PFSK-1 (cell line): ENCODE results near the gene LACTBL1.

Source experiments
- SIN3A ChIP-seq: IDR thresholded peaks from 2 replicates; pipeline ENCODE4 v1.6.1; 2012; ENCODE audit warnings: mild to moderate bottlenecking, low read length, moderate library complexity, borderline replicate concordance; ENCODE audit not compliant: insufficient read depth
- TAF1 ChIP-seq: IDR thresholded peaks from 2 replicates; pipeline ENCODE4 v1.6.1; 2012; ENCODE audit warnings: low read length, control low read depth, borderline replicate concordance; ENCODE audit not compliant: insufficient read depth
- TF ChIP-seq, protein P1 (sequence below), 2 experiments: IDR thresholded peaks; 2 replicates each; pipeline versions ENCODE4 v1.6.1 to v1.8.0; 2011 to 2012; ENCODE audit warnings: low read depth in 2 of 2, low read length in 2 of 2, control low read depth in 1 of 2, inconsistent platforms in 1 of 2, mild to moderate bottlenecking in 1 of 2, moderate library complexity in 1 of 2; ENCODE audit not compliant: insufficient read depth in 1 of 2

DNA sequence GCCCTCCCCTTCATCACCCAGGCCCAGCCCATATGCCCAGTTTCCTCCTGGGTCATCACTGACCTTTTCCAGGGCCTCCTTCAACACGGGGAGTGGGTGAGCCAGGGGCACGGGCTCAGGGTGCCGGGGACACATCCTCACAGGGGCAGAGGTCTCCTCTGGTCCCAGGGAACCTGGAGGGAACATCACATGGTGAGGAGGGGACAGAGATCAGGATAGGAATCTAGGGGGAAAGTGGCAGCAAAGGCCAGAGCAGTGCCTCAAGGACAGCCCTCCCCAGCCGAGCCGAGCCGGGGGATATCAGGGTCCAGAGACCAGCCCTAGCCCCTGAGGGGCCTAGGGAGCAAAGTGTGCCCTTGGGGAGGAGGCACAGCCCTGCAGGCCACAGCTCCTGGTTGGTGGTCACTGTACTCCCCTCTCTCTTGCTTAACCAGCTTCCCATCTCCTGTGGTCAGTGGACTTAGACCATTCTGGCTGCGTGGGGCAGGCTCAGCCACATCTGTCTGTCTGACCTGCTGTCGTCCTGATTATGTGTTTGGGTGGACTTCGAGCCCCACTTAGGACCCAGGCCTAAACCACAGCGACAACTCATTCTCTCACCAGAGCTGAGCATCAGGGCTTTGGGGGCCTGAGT lies 9.5 kb downstream of the LACTBL1 start:
- no peak for TF ChIP-seq TAF1
- no peak for TF ChIP-seq SIN3A
- TF ChIP-seq, protein P1, sequence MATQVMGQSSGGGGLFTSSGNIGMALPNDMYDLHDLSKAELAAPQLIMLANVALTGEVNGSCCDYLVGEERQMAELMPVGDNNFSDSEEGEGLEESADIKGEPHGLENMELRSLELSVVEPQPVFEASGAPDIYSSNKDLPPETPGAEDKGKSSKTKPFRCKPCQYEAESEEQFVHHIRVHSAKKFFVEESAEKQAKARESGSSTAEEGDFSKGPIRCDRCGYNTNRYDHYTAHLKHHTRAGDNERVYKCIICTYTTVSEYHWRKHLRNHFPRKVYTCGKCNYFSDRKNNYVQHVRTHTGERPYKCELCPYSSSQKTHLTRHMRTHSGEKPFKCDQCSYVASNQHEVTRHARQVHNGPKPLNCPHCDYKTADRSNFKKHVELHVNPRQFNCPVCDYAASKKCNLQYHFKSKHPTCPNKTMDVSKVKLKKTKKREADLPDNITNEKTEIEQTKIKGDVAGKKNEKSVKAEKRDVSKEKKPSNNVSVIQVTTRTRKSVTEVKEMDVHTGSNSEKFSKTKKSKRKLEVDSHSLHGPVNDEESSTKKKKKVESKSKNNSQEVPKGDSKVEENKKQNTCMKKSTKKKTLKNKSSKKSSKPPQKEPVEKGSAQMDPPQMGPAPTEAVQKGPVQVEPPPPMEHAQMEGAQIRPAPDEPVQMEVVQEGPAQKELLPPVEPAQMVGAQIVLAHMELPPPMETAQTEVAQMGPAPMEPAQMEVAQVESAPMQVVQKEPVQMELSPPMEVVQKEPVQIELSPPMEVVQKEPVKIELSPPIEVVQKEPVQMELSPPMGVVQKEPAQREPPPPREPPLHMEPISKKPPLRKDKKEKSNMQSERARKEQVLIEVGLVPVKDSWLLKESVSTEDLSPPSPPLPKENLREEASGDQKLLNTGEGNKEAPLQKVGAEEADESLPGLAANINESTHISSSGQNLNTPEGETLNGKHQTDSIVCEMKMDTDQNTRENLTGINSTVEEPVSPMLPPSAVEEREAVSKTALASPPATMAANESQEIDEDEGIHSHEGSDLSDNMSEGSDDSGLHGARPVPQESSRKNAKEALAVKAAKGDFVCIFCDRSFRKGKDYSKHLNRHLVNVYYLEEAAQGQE (IDR thresholded peaks at IDR 0.05; ENCODE audit: insufficient read depth in 1 of 2, low read depth in 2 of 2, low read length in 2 of 2), result no peak
